H9 (cell line): ENCODE measurements around the gene ZNF236. TPM values are rescaled to one million over a fixed set of nuclear protein-coding genes. Genes with fewer than 3 reads are reported as not detected.

Source experiments
- DNase-seq: peaks from one replicate; pipeline ENCODE4 v3.0.0-alpha.2; 2017
- H2AFZ ChIP-seq: one replicate; pipeline ENCODE4 v1.6.1; 2013; ENCODE audit warnings: mild to moderate bottlenecking, low read length, control low read depth, moderate library complexity
- H2AK5ac ChIP-seq: 2 replicates; pipeline ENCODE4 v1.6.1; 2013; ENCODE audit warnings: low read length, control low read depth, mixed read lengths; ENCODE audit not compliant: insufficient read length
- H2BK120ac ChIP-seq: one replicate; pipeline ENCODE4 v1.6.1; 2013; ENCODE audit warnings: low read depth, mild to moderate bottlenecking, low read length, control low read depth, inconsistent platforms; ENCODE audit not compliant: poor library complexity, severe bottlenecking
- H2BK12ac ChIP-seq: 2 replicates; pipeline ENCODE4 v1.6.1; 2013; ENCODE audit warnings: low read length, control low read depth, mixed read lengths, low read depth; ENCODE audit not compliant: insufficient read length
- H2BK15ac ChIP-seq: 2 replicates; pipeline ENCODE4 v1.6.1; 2013; ENCODE audit warnings: low read depth, low read length, control low read depth
- H2BK20ac ChIP-seq: one replicate; pipeline ENCODE4 v1.6.1; 2013; ENCODE audit warnings: low read depth, mild to moderate bottlenecking, low read length, control low read depth, inconsistent platforms; ENCODE audit not compliant: poor library complexity, severe bottlenecking
- H2BK5ac ChIP-seq: 2 replicates; pipeline ENCODE4 v1.6.1; 2013; ENCODE audit warnings: low read length, control low read depth, mixed read lengths; ENCODE audit not compliant: insufficient read length
- H3K14ac ChIP-seq: 2 replicates; pipeline ENCODE4 v1.6.1; 2013; ENCODE audit warnings: low read length, control low read depth; ENCODE audit not compliant: insufficient read depth
- H3K18ac ChIP-seq: 2 replicates; pipeline ENCODE4 v1.6.1; 2013; ENCODE audit warnings: low read depth, mild to moderate bottlenecking, mixed read lengths, low read length, control low read depth; ENCODE audit not compliant: insufficient read length
- H3K23ac ChIP-seq: 2 replicates; pipeline ENCODE4 v1.6.1; 2013; ENCODE audit warnings: low read length, control low read depth, mixed read lengths, low read depth; ENCODE audit not compliant: insufficient read length
- H3K23me2 ChIP-seq: 2 replicates; pipeline ENCODE4 v1.6.1; 2013; ENCODE audit warnings: low read depth, mild to moderate bottlenecking, mixed read lengths, low read length, control low read depth; ENCODE audit not compliant: insufficient read length, poor library complexity, severe bottlenecking
- H3K27ac ChIP-seq: 2 replicates; pipeline ENCODE4 v1.5.1; 2013; ENCODE audit warnings: low read length, control low read depth, mixed read lengths, low read depth; ENCODE audit not compliant: insufficient read length
- H3K27me3 ChIP-seq: 2 replicates; pipeline ENCODE4 v1.6.1; 2013; ENCODE audit warnings: low read length, control low read depth, inconsistent platforms; ENCODE audit not compliant: insufficient read depth
- H3K4ac ChIP-seq: 2 replicates; pipeline ENCODE4 v1.6.1; 2013; ENCODE audit warnings: low read depth, mild to moderate bottlenecking, control low read depth, inconsistent platforms, low read length, moderate library complexity
- H3K4me1 ChIP-seq: 2 replicates; pipeline ENCODE4 v1.6.1; 2013; ENCODE audit warnings: low read length, control low read depth, inconsistent platforms; ENCODE audit not compliant: insufficient read depth
- H3K4me2 ChIP-seq: 2 replicates; pipeline ENCODE4 v1.6.1; 2013; ENCODE audit warnings: low read length, control low read depth, mixed read lengths; ENCODE audit not compliant: insufficient read length, insufficient read depth
- H3K56ac ChIP-seq: 2 replicates; pipeline ENCODE4 v1.6.1; 2013; ENCODE audit warnings: low read depth, mild to moderate bottlenecking, mixed read lengths, low read length, control low read depth; ENCODE audit not compliant: insufficient read length
- H3K79me1 ChIP-seq: 2 replicates; pipeline ENCODE4 v1.6.1; 2013; ENCODE audit warnings: low read depth, mild to moderate bottlenecking, moderate library complexity, low read length, control low read depth, inconsistent platforms; ENCODE audit not compliant: insufficient read depth, poor library complexity, severe bottlenecking
- H3K79me2 ChIP-seq: 2 replicates; pipeline ENCODE4 v1.6.1; 2013; ENCODE audit warnings: low read length, control low read depth, inconsistent platforms; ENCODE audit not compliant: insufficient read depth
- H3K9ac ChIP-seq: 2 replicates; pipeline ENCODE4 v1.6.1; 2013; ENCODE audit warnings: low read length, control low read depth, mixed read lengths; ENCODE audit not compliant: insufficient read length; ENCODE audit errors: extremely low read depth
- H3K9me3 ChIP-seq: one replicate; pipeline ENCODE4 v1.6.1; 2013; ENCODE audit warnings: low read depth, low read length, inconsistent platforms; ENCODE audit not compliant: control insufficient read depth
- H3T11ph ChIP-seq: one replicate; pipeline ENCODE4 v1.6.1; 2013; ENCODE audit warnings: mild to moderate bottlenecking, low read length, control low read depth, inconsistent platforms
- H4K20me1 ChIP-seq: one replicate; pipeline ENCODE4 v1.6.1; 2013; ENCODE audit not compliant: control insufficient read depth, insufficient read length, insufficient read depth
- H4K5ac ChIP-seq: 2 replicates; pipeline ENCODE4 v1.6.1; 2013; ENCODE audit warnings: low read depth, mild to moderate bottlenecking, mixed read lengths, low read length, control low read depth; ENCODE audit not compliant: insufficient read length
- H4K8ac ChIP-seq: replicated peaks from 2 replicates; pipeline ENCODE4 v1.6.1; 2013; ENCODE audit warnings: low read length, control low read depth, mixed read lengths, low read depth; ENCODE audit not compliant: insufficient read length
- H4K91ac ChIP-seq: 2 replicates; pipeline ENCODE4 v1.6.1; 2013; ENCODE audit warnings: low read depth, mild to moderate bottlenecking, moderate library complexity, mixed read lengths, low read length, control low read depth; ENCODE audit not compliant: insufficient read length
- H3K27ac Mint-ChIP-seq, 3 experiments: 2 replicates in 2 of 3; 3 replicates in 1 of 3; pipeline ENCODE4 v1.8.0; 2020 to 2021; ENCODE audit warnings: mixed read lengths in 3 of 3, mild to moderate bottlenecking in 1 of 3, moderate library complexity in 1 of 3
- H3K27me3 Mint-ChIP-seq: 2 replicates; pipeline ENCODE4 v1.8.0; 2021; ENCODE audit warnings: low read depth, mild to moderate bottlenecking, moderate library complexity, mixed read lengths
- H3K36me3 Mint-ChIP-seq, 3 experiments: 2 replicates in 2 of 3; 3 replicates in 1 of 3; pipeline ENCODE4 v1.8.0; 2020 to 2021; ENCODE audit warnings: low read depth in 3 of 3, mixed read lengths in 3 of 3; ENCODE audit not compliant: insufficient read depth in 1 of 3
- H3K4me1 Mint-ChIP-seq, 2 experiments: 2 replicates each; pipeline ENCODE4 v1.8.0; 2020; ENCODE audit warnings: mixed read lengths in 2 of 2
- H3K4me3 Mint-ChIP-seq, 2 experiments: 2 replicates in 1 of 2; 3 replicates in 1 of 2; pipeline ENCODE4 v1.8.0; 2020 to 2021; ENCODE audit warnings: mild to moderate bottlenecking in 2 of 2, mixed read lengths in 2 of 2, moderate library complexity in 1 of 2
- H3K9me3 Mint-ChIP-seq, 2 experiments: 2 replicates in 1 of 2; 3 replicates in 1 of 2; pipeline ENCODE4 v1.8.0; 2020; ENCODE audit warnings: mild to moderate bottlenecking in 2 of 2, mixed read lengths in 2 of 2, moderate library complexity in 1 of 2
- CTCF ChIP-seq: fragments of 200-600 bp; sonication (generic); conservative IDR thresholded peaks from 3 replicates; pipeline ENCODE4 v1.8.0; 2021; ENCODE audit warnings: antibody characterized with exemption, mild to moderate bottlenecking
- WGBS: extraction: QIAGEN DNeasy Blood & Tissue Kit; methylation state at CpG from one replicate; pipeline ENCODE4 v1.1.7; 2013; ENCODE audit warnings: missing lambda C conversion rate, low lambda C conversion rate, mixed read lengths; ENCODE audit not compliant: insufficient read length; ENCODE audit errors: extremely low coverage; 5-methylcytosine and 5-hydroxymethylcytosine counted together
- total RNA-seq: library from RNA; stranded (reverse); gene quantifications from 2 replicates; pipeline ENCODE4 v1.2.1, GENCODE V29; 2021

The ZNF236 gene
- total RNA-seq, 1 experiment from 2014 or later, result 16.0 TPM

GRCh38 chr18:76886112-76886511, 63.8 kb downstream of the ZNF236 start:
- whole genome bisulfite sequencing, result no CpG with 5 or more reads among the region's 7 CpGs
- Mint-ChIP-seq H3K9me3 (no peaks in the 10 kb centered on the region), H3K27ac (no peak overlapping the region), H3K36me3 (peaks cover 30 to 84% (median 64%) of the 10 kb centered on the region in 3 experiments), H3K4me3 (no peak overlapping the region), H3K4me1 (no peaks in the 10 kb centered on the region), H3K27me3 (no peaks in the 10 kb centered on the region)
- no peaks in the 10 kb centered on the region for H3K23me2 ChIP-seq
- H3K4me2 ChIP-seq, result no peak overlapping the region
- no peak overlapping the region for H2AFZ ChIP-seq
- H4K5ac ChIP-seq, result no peak overlapping the region
- H2BK20ac ChIP-seq, result no peak overlapping the region
- no peak overlapping the region for H3T11ph ChIP-seq
- no peak for DNase-seq
- no peaks in the 10 kb centered on the region for H3K79me1 ChIP-seq
- no peaks in the 10 kb centered on the region for H4K20me1 ChIP-seq
- no peak overlapping the region for H3K23ac ChIP-seq
- no peak overlapping the region for H3K18ac ChIP-seq
- no peaks in the 10 kb centered on the region for H3K27me3 ChIP-seq
- TF ChIP-seq CTCF, result no peak
- H3K4me1 ChIP-seq, result no peaks in the 10 kb centered on the region
- no peak overlapping the region for H2AK5ac ChIP-seq
- no peak overlapping the region for H4K91ac ChIP-seq
- no peak overlapping the region for H3K9ac ChIP-seq
- H3K79me2 ChIP-seq, result no peaks in the 10 kb centered on the region
- H3K9me3 ChIP-seq, result no peaks in the 10 kb centered on the region
- no peak overlapping the region for H3K14ac ChIP-seq
- no peak overlapping the region for H3K27ac ChIP-seq
- no peak overlapping the region for H2BK5ac ChIP-seq
- H4K8ac ChIP-seq, result no peak overlapping the region
- no peak overlapping the region for H2BK15ac ChIP-seq
- no peak overlapping the region for H3K4ac ChIP-seq
- no peak overlapping the region for H3K56ac ChIP-seq
- H2BK12ac ChIP-seq, result no peak overlapping the region
- H2BK120ac ChIP-seq, result no peak overlapping the region
